Adrenal gland (tissue), 12 donors: ENCODE results near the gene CFAP299. TPM values are rescaled to one million over a fixed set of nuclear protein-coding genes. Genes with fewer than 3 reads are reported as not detected.

Experiments
- DNase-seq, 7 donors: peaks; one replicate each; pipeline ENCODE4 v3.0.0-alpha.2; 2019 to 2020
- H3K27ac ChIP-seq, 5 donors: fragments of 200-600 bp; sonication (generic) in 4 of 5; 1 replicate in 3 of 5; 2 replicates in 2 of 5; pipeline versions ENCODE4 v1.5.1 to v1.8.0; 2016 to 2020; ENCODE audit warnings: mild to moderate bottlenecking in 1 of 5
- H3K27me3 ChIP-seq: fragments of 200-600 bp; 2 replicates; pipeline ENCODE4 v1.8.0; 2021
- H3K36me3 ChIP-seq, 2 donors: fragments of 200-600 bp; replicated peaks in 1 of 2; 1 replicate in 1 of 2; 2 replicates in 1 of 2; pipeline versions ENCODE4 v1.5.1 to v1.8.0; 2018 to 2022
- H3K4me1 ChIP-seq, 2 donors: fragments of 200-600 bp; replicated peaks in 1 of 2; 1 replicate in 1 of 2; 2 replicates in 1 of 2; pipeline versions ENCODE4 v1.5.1 to v1.8.0; 2018 to 2021
- H3K4me3 ChIP-seq, 4 donors: fragments of 200-600 bp; sonication (generic) in 3 of 4; one replicate each; pipeline ENCODE4 v1.5.1; 2016 to 2018
- H3K9me3 ChIP-seq, 3 donors: fragments of 200-600 bp; sonication (generic) in 1 of 3; replicated peaks in 1 of 3; 1 replicate in 2 of 3; 2 replicates in 1 of 3; pipeline versions ENCODE4 v1.5.1 to v1.8.0; 2016 to 2021
- CTCF ChIP-seq, 6 experiments: fragments of 450-650 bp in 4 of 6; fragments of 200-600 bp in 2 of 6; sonication (generic) in 1 of 6; IDR thresholded peaks; 1 replicate in 5 of 6; 2 replicates in 1 of 6; pipeline versions ENCODE4 v1.5.1 to v1.8.0; 2016 to 2021; ENCODE audit warnings: antibody characterized with exemption in 6 of 6, mild to moderate bottlenecking in 2 of 6, moderate library complexity in 1 of 6
- POLR2A ChIP-seq, 2 donors: fragments of 450-650 bp; IDR thresholded peaks; one replicate each; pipeline ENCODE4 v1.6.1; 2017; ENCODE audit warnings: antibody characterized with exemption in 2 of 2, mild to moderate bottlenecking in 2 of 2, moderate library complexity in 1 of 2
- WGBS, 4 donors: extraction: QIAGEN DNeasy Blood & Tissue Kit in 2 of 4; methylation state at CpG; one replicate each; pipeline versions ENCODE4 v1.1.5 to v1.1.7; 2013 to 2017; 5-methylcytosine and 5-hydroxymethylcytosine counted together
- intact Hi-C, 2 donors: fragments of 100-400 bp; cut with DNase I; formaldehyde crosslinking; loops; one replicate each; pipeline versions ENCODE4 v1.14.1 to v1.15.0; 2022 to 2023
- polyA plus RNA-seq, 3 donors: library from polyadenylated mRNA; stranded (reverse); fragments of 200-250 nt in 2 of 3; fragments of 350-450 nt in 1 of 3; fragmentation: Illumina TruSeq in 1 of 3; extraction: RNeasy Lipid Tissue Mini Kit (QIAGEN cat#74804) in 1 of 3; gene quantifications; one replicate each; pipeline ENCODE4 v1.2.3, GENCODE V29; 2013 to 2014
- total RNA-seq, 9 donors: library from RNA; depleted of rRNA in 4 of 9; stranded (reverse); fragments of >200 nt in 4 of 9; fragments of 120-200 nt in 1 of 9; fragmentation: NEBNext Ultra II Directional in 1 of 9; extraction: Animal tissue kit (Norgen Biotek cat#: 25700) in 1 of 9; gene quantifications; one replicate each; pipeline versions ENCODE4 v1.1.0 to v1.2.4, GENCODE V29; 2013 to 2023
- donor health status: healthy with polysubstance abuse.
- donor health status: Bipolar disorder and iron deficiency.
- donor health status: DM: yes; HTN: yes; CAD: no.
- donor health status: DM: no; HTN: no; CAD: no.
- donor health status: DM: no; HTN: no; CAD: no.
- donor health status: DM: yes; HTN: yes; CAD: no.

CFAP299 gene
- total and polyA plus RNA-seq, 12 donors = not detected

GRCh38 chr4:80767944-80768343 is 432.4 kb downstream of the CFAP299 start:
- Histone ChIP-seq H3K36me3 (no peaks in the 10 kb centered on the region), H3K27ac (no peak overlapping the region), H3K4me1 (no peaks in the 10 kb centered on the region), H3K27me3 (no peaks in the 10 kb centered on the region), H3K9me3 (no peaks in the 10 kb centered on the region), H3K4me3 (no peak overlapping the region)
- no peak for TF ChIP-seq CTCF (IDR thresholded peaks at IDR 0.05)
- TF ChIP-seq POLR2A (IDR thresholded peaks at IDR 0.05) = no peak
- intact Hi-C loops = no loop called here
- WGBS, 4 donors = 63 to 67% (median 64%) methylated on average over 2 of the region's 2 CpGs
- no peak for DNase-seq

GRCh38 chr4:80776168-80776567 is 440.6 kb downstream of the CFAP299 start:
- H3K27ac ChIP-seq = no peak overlapping the region
- H3K4me1 ChIP-seq = no peaks in the 10 kb centered on the region
- no peaks in the 10 kb centered on the region for H3K9me3 ChIP-seq
- TF ChIP-seq CTCF (IDR thresholded peaks at IDR 0.05) (no peak), POLR2A (IDR thresholded peaks at IDR 0.05) (no peak)
- no peaks in the 10 kb centered on the region for H3K27me3 ChIP-seq
- no peaks in the 10 kb centered on the region for H3K36me3 ChIP-seq
- intact Hi-C loops = no loop called here
- no peak for DNase-seq
- no peak overlapping the region for H3K4me3 ChIP-seq
- 65 to 70% (median 67%) methylated on average over 5 of the region's 5 CpGs for WGBS, 4 donors

- no peak for TF ChIP-seq POLR2A (IDR thresholded peaks at IDR 0.05)
- no peak for TF ChIP-seq CTCF (IDR thresholded peaks at IDR 0.05)
- Histone ChIP-seq H3K27me3 (no peaks in the 10 kb centered on the region), H3K9me3 (no peaks in the 10 kb centered on the region), H3K36me3 (no peaks in the 10 kb centered on the region), H3K27ac (no peak overlapping the region), H3K4me1 (no peaks in the 10 kb centered on the region), H3K4me3 (no peak overlapping the region)
- intact Hi-C loops = no loop called here
- DNase-seq = no peak
- 67 to 76% (median 71%) methylated on average over 1 of the region's 1 CpG for WGBS, 4 donors
Observed at GRCh38 chr4:80781431-80781830, 445.9 kb downstream of the CFAP299 start.

GRCh38 chr4:80787306-80787705 is 451.8 kb downstream of the CFAP299 start:
- no peaks in the 10 kb centered on the region for H3K36me3 ChIP-seq
- no peak overlapping the region for H3K27ac ChIP-seq
- no peaks in the 10 kb centered on the region for H3K27me3 ChIP-seq
- H3K4me1 ChIP-seq = no peaks in the 10 kb centered on the region
- WGBS, 4 donors = 53 to 79% (median 59%) methylated on average over 1 of the region's 1 CpG
- DNase-seq = no peak
- no peaks in the 10 kb centered on the region for H3K9me3 ChIP-seq
- no peak for TF ChIP-seq CTCF (IDR thresholded peaks at IDR 0.05)
- no peak for TF ChIP-seq POLR2A (IDR thresholded peaks at IDR 0.05)
- no peak overlapping the region for H3K4me3 ChIP-seq
- intact Hi-C loops = no loop called here
